GM12878 (cell line): ENCODE results near the gene TLR5. TPM values are rescaled to one million over a fixed set of nuclear protein-coding genes. Genes with fewer than 3 reads are reported as not detected.

Experiments
- ATAC-seq: fragments of 200-7000 bp; cut with Tn5 transposase; 3 replicates; pipeline ENCODE4 v1.9.1; 2020; ENCODE audit warnings: mild to moderate bottlenecking, moderate library complexity
- BruUV-seq: library from RNA; stranded (reverse); fragments of 400-500 nt; replicated peaks from 2 replicates; lab custom pipeline; 2021; lab: Mats Ljungman, UMichigan
- CTCF ChIA-PET: fragments of 300-600 bp; sonication (Branson Sonifier 250); formaldehyde crosslinking; extraction: SDS; loops from one replicate; lab custom pipeline; 2021; ENCODE audit warnings: inconsistent platforms; lab: Yijun Ruan, JAX
- POLR2A ChIA-PET: fragments of 350-600 bp; formaldehyde crosslinking; extraction: SDS; loops from one replicate; lab custom pipeline; 2021; ENCODE audit warnings: inconsistent platforms; lab: Charles Lee
- RAD21 ChIA-PET: fragments of 300-600 bp; sonication (Branson Sonifier 250); formaldehyde crosslinking; loops from one replicate; lab custom pipeline; 2023; ENCODE audit warnings: antibody characterized with exemption; ENCODE audit not compliant: unreplicated experiment; lab: Charles Lee
- SMC1A ChIA-PET: fragments of 300-600 bp; sonication (Branson Sonifier 250); formaldehyde crosslinking; loops from one replicate; lab custom pipeline; 2023; ENCODE audit not compliant: unreplicated experiment, uncharacterized antibody; lab: Charles Lee
- DNase-seq: peaks from one replicate; pipeline ENCODE4 v3.0.0-alpha.2; 2011; ENCODE audit warnings: low read depth, low spot score
- FAIRE-seq: peaks from 3 replicates; lab custom pipeline; 2011; peaks lifted over from hg19 to GRCh38; lab: Jason Lieb, UNC
- H2AFZ ChIP-seq: 2 replicates; pipeline ENCODE4 v1.6.0; 2011; ENCODE audit warnings: low read depth, low read length, control low read depth; ENCODE audit not compliant: control insufficient read depth
- H3K27ac ChIP-seq: 2 replicates; pipeline ENCODE4 v1.5.1; 2011; ENCODE audit warnings: control low read depth; ENCODE audit not compliant: control insufficient read depth, insufficient read depth
- H3K27me3 ChIP-seq, 2 experiments: replicated peaks in 1 of 2; 2 replicates each; pipeline versions ENCODE4 v1.6.0 to v1.6.1; 2011; ENCODE audit warnings: low read length in 1 of 2; ENCODE audit not compliant: control insufficient read depth in 2 of 2, insufficient read depth in 2 of 2
- H3K36me3 ChIP-seq, 2 experiments: 2 replicates each; pipeline ENCODE4 v1.5.1; 2011; ENCODE audit warnings: low read length in 1 of 2; ENCODE audit not compliant: control insufficient read depth in 2 of 2, insufficient read depth in 2 of 2
- H3K4me1 ChIP-seq: 2 replicates; pipeline ENCODE4 v1.6.1; 2011; ENCODE audit warnings: mild to moderate bottlenecking, low read length, moderate library complexity, mixed read lengths; ENCODE audit not compliant: control insufficient read depth, insufficient read depth
- H3K4me2 ChIP-seq: 2 replicates; pipeline ENCODE4 v1.6.0; 2011; ENCODE audit warnings: control low read depth; ENCODE audit not compliant: control insufficient read depth, insufficient read depth
- H3K4me3 ChIP-seq: fragments of 200-600 bp; sonication (generic); 2 replicates; pipeline ENCODE4 v1.5.1; 2016
- H3K79me2 ChIP-seq: 2 replicates; pipeline ENCODE4 v1.6.0; 2011; ENCODE audit warnings: low read length; ENCODE audit not compliant: control insufficient read depth, insufficient read depth
- H3K9ac ChIP-seq: 2 replicates; pipeline ENCODE4 v1.8.0; 2011; ENCODE audit warnings: low read length, control low read depth, mixed read lengths; ENCODE audit not compliant: control insufficient read depth, insufficient read depth
- H3K9me3 ChIP-seq: replicated peaks from 3 replicates; pipeline ENCODE4 v1.5.1; 2011; ENCODE audit warnings: mild to moderate bottlenecking, low read length; ENCODE audit not compliant: control insufficient read depth, insufficient read depth
- H4K20me1 ChIP-seq: 2 replicates; pipeline ENCODE4 v1.6.0; 2011; ENCODE audit not compliant: control insufficient read depth, insufficient read depth
- EGR1 ChIP-seq, 2 experiments: IDR thresholded peaks; 1 replicate in 1 of 2; 2 replicates in 1 of 2; pipeline ENCODE4 v1.6.1; 2011 to 2012; ENCODE audit warnings: low read depth in 2 of 2, low read length in 2 of 2, borderline replicate concordance in 1 of 2, mild to moderate bottlenecking in 1 of 2, moderate library complexity in 1 of 2
- ELK1 ChIP-seq: IDR thresholded peaks from 2 replicates; pipeline ENCODE4 v1.6.1; 2012; ENCODE audit warnings: low read depth, low read length, improper control_type of control experiment
- ETV6 ChIP-seq, 2 experiments: fragments of 450-650 bp in 1 of 2; IDR thresholded peaks in 1 of 2; conservative IDR thresholded peaks in 1 of 2; 2 replicates each; pipeline ENCODE4 v1.6.1; 2014; ENCODE audit warnings: antibody characterized with exemption in 1 of 2, borderline replicate concordance in 1 of 2, low read depth in 1 of 2, mild to moderate bottlenecking in 1 of 2, moderate library complexity in 1 of 2
- KDM1A ChIP-seq: fragments of 200-600 bp; sonication (generic); IDR thresholded peaks from 2 replicates; pipeline ENCODE4 v1.6.1; 2016; ENCODE audit warnings: borderline replicate concordance
- PKNOX1 ChIP-seq: fragments of 450-650 bp; IDR thresholded peaks from 2 replicates; pipeline ENCODE4 v1.6.1; 2016; ENCODE audit warnings: mild to moderate bottlenecking
- POLR2AphosphoS5 ChIP-seq: IDR thresholded peaks from 2 replicates; pipeline ENCODE4 v1.6.1; 2011; ENCODE audit warnings: mild to moderate bottlenecking, low read length, inconsistent platforms
- POU2F2 ChIP-seq: IDR thresholded peaks from 3 replicates; pipeline ENCODE4 v1.6.1; 2011; ENCODE audit warnings: low read depth, mild to moderate bottlenecking, low read length, borderline replicate concordance
- RAD51 ChIP-seq: fragments of 450-650 bp; IDR thresholded peaks from 2 replicates; pipeline ENCODE4 v1.6.1; 2016; ENCODE audit warnings: moderate library complexity, mild to moderate bottlenecking, inconsistent platforms
- SKIL ChIP-seq: fragments of 450-650 bp; IDR thresholded peaks from 2 replicates; pipeline ENCODE4 v1.6.1; 2017; ENCODE audit warnings: mild to moderate bottlenecking, low read depth, inconsistent platforms; ENCODE audit not compliant: poor library complexity, severe bottlenecking
- SUPT20H ChIP-seq: IDR thresholded peaks from 2 replicates; pipeline ENCODE4 v1.6.1; 2011; ENCODE audit warnings: low read depth, mild to moderate bottlenecking, low read length, moderate library complexity, borderline replicate concordance; ENCODE audit not compliant: control insufficient read depth
- TCF7 ChIP-seq: IDR thresholded peaks from 2 replicates; pipeline ENCODE4 v1.6.1; 2014; ENCODE audit warnings: antibody characterized with exemption, borderline replicate concordance
- ZNF687 ChIP-seq: fragments of 450-650 bp; IDR thresholded peaks from 2 replicates; pipeline ENCODE4 v1.6.1; 2017; ENCODE audit warnings: mild to moderate bottlenecking, moderate library complexity
- WGBS: methylation state at CpG from one replicate; pipeline ENCODE4 v1.1.6; 2016; ENCODE audit warnings: low lambda C conversion rate; ENCODE audit not compliant: insufficient replicate concordance, insufficient coverage; ENCODE audit errors: missing lambda C conversion rate; 5-methylcytosine and 5-hydroxymethylcytosine counted together
- in situ Hi-C: fragments of 300-500 bp; cut with MboI; formaldehyde crosslinking; loops from 9 replicates; pipeline ENCODE4 v1.14.3; 2018; ENCODE audit warnings: mixed read lengths
- intact Hi-C: fragments of 100-400 bp; cut with micrococcal nuclease; formaldehyde crosslinking; loops from one replicate; pipeline ENCODE4 v1.14.2; 2022; ENCODE audit not compliant: unreplicated experiment
- polyA plus RNA-seq, 11 experiments: library from polyadenylated mRNA; depleted of rRNA in 4 of 11; unstranded in 6 of 11; stranded (reverse) in 5 of 11; fragments of >200 nt; fragmentation: Nextera tagmentation in 4 of 11; fragmentation: Illumina TruSeq in 1 of 11; extraction: Ambion mirVana in 4 of 11; extraction: Trizol in 1 of 11; gene quantifications; 1 replicate in 1 of 11; 2 replicates in 10 of 11; pipeline versions ENCODE4 v1.2.1 to v1.2.3, GENCODE V29; 2011 to 2016; ENCODE audit warnings: inconsistent platforms in 2 of 11, missing spikeins in 2 of 11, low read depth in 1 of 11
- total RNA-seq, 4 experiments: library from RNA; depleted of rRNA in 3 of 4; stranded (reverse); fragments of >200 nt in 3 of 4; fragmentation: Illumina TruSeq in 1 of 4; extraction: Trizol in 1 of 4; gene quantifications; 2 replicates each; pipeline versions ENCODE4 v1.2.1 to v1.2.3, GENCODE V29; 2013 to 2021

The TLR5 gene
- total and polyA plus RNA-seq, 10 of the 15 experiments (the other 5 are each of a cell fraction or from before 2014, with no cell fraction given): 0.34 to 5.3 (median 0.79) TPM

DNA sequence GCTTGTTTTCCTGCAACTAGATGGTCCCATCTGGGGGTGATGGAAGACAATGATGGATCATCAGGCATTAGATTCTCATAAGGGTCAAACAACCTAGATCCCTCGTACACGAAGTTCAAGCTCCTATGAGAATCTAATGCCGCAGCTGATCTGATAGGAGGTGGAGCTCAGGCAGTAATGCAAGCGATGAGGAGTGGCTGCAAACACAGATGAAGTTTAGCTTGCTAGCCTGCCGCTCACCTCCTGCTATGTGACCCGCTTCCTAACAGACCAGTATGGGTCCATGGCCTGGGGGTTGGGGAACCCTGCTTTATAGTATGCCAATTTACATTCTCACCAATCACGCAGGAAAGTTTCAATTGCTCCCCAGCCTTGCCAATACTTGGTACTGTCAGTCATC is 37.5 kb downstream of the TLR5 start:
- no peak for FAIRE-seq
- POLR2A ChIA-PET: no interaction called here
- in situ Hi-C loops: no loop called here
- ATAC-seq: no peak
- peaks cover 0 to 6% of the 10 kb centered on the region in 2 experiments; a peak in 2 of 4 replicates for H3K27me3 ChIP-seq
- RAD21 ChIA-PET: no interaction called here
- no peaks in the 10 kb centered on the region for H3K4me1 ChIP-seq
- TF ChIP-seq KDM1A: no peak
- no peak for TF ChIP-seq TCF7
- TF ChIP-seq POU2F2: no peak
- TF ChIP-seq ZNF687: no peak
- TF ChIP-seq SUPT20H: no peak
- TF ChIP-seq ELK1: no peak
- TF ChIP-seq PKNOX1: no peak
- TF ChIP-seq ETV6 (conservative IDR thresholded peaks at IDR 0.05 in 1 of 2, IDR thresholded peaks at IDR 0.05 in 1 of 2; ENCODE audit: borderline replicate concordance in 1 of 2, low read depth in 1 of 2): no peak
- no peak for TF ChIP-seq SKIL
- no peak for TF ChIP-seq RAD51
- no peak for TF ChIP-seq POLR2AphosphoS5
- TF ChIP-seq EGR1 (IDR thresholded peaks at IDR 0.05; ENCODE audit: borderline replicate concordance in 1 of 2, low read depth in 2 of 2, low read length in 2 of 2): no peak
- TF ChIP-seq, all 136 proteins: peak for 0
- H3K9ac ChIP-seq: no peak overlapping the region
- SMC1A ChIA-PET: interaction anchor here (0.8 kb wide), 1 partner anchor 15 kb away, joined by 3 read pairs; no protein-coding TSS in a partner anchor
- CTCF ChIA-PET: interaction anchor here (1.2 to 3.6 kb wide), 3 partner anchors 15 to 30 kb away, joined by 3 to 21 read pairs (median 17); no protein-coding TSS in a partner anchor
- no peak overlapping the region for H3K4me3 ChIP-seq
- 55% methylated on average over 7 of the region's 7 CpGs for WGBS
- H2AFZ ChIP-seq: no peak overlapping the region
- H3K36me3 ChIP-seq: no peaks in the 10 kb centered on the region
- BruUV-seq: no TSS peak
- intact Hi-C loops: no loop called here
- no peaks in the 10 kb centered on the region for H4K20me1 ChIP-seq
- no peaks in the 10 kb centered on the region for H3K79me2 ChIP-seq
- H3K4me2 ChIP-seq: no peak overlapping the region
- DNase-seq: no peak
- H3K9me3 ChIP-seq: no peaks in the 10 kb centered on the region
- H3K27ac ChIP-seq: no peak overlapping the region
